ENCODE data around the gene FCHO2.

DNA sequence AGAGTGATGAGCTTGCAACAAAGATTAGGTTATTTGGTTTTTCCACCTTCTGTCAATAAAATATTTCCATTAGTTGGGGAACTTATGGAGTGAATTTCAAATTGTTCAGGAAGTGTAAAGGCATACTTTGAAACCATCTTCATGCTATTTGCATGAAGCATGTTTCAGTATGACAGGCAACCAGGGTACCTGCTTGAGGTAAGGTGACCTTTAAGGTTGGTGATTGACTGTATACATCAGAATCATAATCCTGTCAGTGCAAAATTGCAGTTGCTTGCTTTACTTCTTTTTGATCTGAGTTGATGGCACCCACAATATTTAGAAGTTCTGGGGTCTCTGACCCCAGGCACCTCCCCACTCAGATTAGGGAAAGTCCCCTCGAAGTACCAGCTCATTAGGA lies 138.6 kb downstream of the FCHO2 start:
- TF ChIP-seq, protein P1, sequence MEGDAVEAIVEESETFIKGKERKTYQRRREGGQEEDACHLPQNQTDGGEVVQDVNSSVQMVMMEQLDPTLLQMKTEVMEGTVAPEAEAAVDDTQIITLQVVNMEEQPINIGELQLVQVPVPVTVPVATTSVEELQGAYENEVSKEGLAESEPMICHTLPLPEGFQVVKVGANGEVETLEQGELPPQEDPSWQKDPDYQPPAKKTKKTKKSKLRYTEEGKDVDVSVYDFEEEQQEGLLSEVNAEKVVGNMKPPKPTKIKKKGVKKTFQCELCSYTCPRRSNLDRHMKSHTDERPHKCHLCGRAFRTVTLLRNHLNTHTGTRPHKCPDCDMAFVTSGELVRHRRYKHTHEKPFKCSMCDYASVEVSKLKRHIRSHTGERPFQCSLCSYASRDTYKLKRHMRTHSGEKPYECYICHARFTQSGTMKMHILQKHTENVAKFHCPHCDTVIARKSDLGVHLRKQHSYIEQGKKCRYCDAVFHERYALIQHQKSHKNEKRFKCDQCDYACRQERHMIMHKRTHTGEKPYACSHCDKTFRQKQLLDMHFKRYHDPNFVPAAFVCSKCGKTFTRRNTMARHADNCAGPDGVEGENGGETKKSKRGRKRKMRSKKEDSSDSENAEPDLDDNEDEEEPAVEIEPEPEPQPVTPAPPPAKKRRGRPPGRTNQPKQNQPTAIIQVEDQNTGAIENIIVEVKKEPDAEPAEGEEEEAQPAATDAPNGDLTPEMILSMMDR (IDR thresholded peaks at IDR 0.05; ENCODE audit: low read depth, low read length, poor library complexity, severe bottlenecking) = no peak
- no peak for TF ChIP-seq EZH2phosphoT487 (IDR thresholded peaks at IDR 0.05; ENCODE audit: borderline replicate concordance, low read length)

All from DOHH2 (cell line).